CD4-positive, CD25-positive, alpha-beta regulatory T cell (primary cell): ENCODE measurements around the gene SYNE1. TPM values are rescaled to one million over a fixed set of nuclear protein-coding genes. Genes with fewer than 3 reads are reported as not detected.

Experiments
- ATAC-seq, 2 donors: fragments of 150-1000 bp; cut with Tn5 transposase; one replicate each; pipeline ENCODE4 v1.10.0; 2021; ENCODE audit warnings: low read depth in 2 of 2, moderate number of reproducible peaks in 2 of 2, moderate library complexity in 1 of 2
- DNase-seq, 3 donors: peaks; one replicate each; pipeline versions ENCODE4 v3.0.0 to v3.0.0-alpha.2; 2012 to 2022; ENCODE audit warnings: mixed read lengths in 1 of 3
- H3K27ac ChIP-seq: one replicate; pipeline ENCODE4 v1.7.0; 2013; ENCODE audit warnings: mild to moderate bottlenecking, low read length; ENCODE audit not compliant: insufficient read depth, poor library complexity, severe bottlenecking
- H3K27me3 ChIP-seq: one replicate; pipeline ENCODE4 v1.7.0; 2013; ENCODE audit warnings: low read length; ENCODE audit not compliant: control insufficient read depth, insufficient read depth
- H3K36me3 ChIP-seq: one replicate; pipeline ENCODE4 v1.7.0; 2013; ENCODE audit warnings: mild to moderate bottlenecking, low read length, moderate library complexity; ENCODE audit not compliant: control insufficient read depth, insufficient read depth
- H3K4me1 ChIP-seq: 2 replicates; pipeline ENCODE4 v1.7.0; 2013; ENCODE audit warnings: mild to moderate bottlenecking, low read length; ENCODE audit not compliant: insufficient read depth, control insufficient read depth, poor library complexity, severe bottlenecking
- H3K4me3 ChIP-seq: one replicate; pipeline ENCODE4 v1.7.0; 2013; ENCODE audit warnings: low read depth, mild to moderate bottlenecking, low read length, moderate library complexity
- H3K9me3 ChIP-seq, 2 experiments: 1 replicate in 1 of 2; 2 replicates in 1 of 2; pipeline ENCODE4 v1.7.0; 2013; ENCODE audit warnings: low read length in 2 of 2, mild to moderate bottlenecking in 1 of 2, moderate library complexity in 1 of 2; ENCODE audit not compliant: control insufficient read depth in 2 of 2
- H3K27ac Mint-ChIP-seq, 3 donors: one replicate each; pipeline ENCODE4 v1.8.0; 2020 to 2022; ENCODE audit warnings: mild to moderate bottlenecking in 3 of 3, mixed read lengths in 3 of 3, moderate library complexity in 2 of 3
- H3K27me3 Mint-ChIP-seq: one replicate; pipeline ENCODE4 v1.8.0; 2022; ENCODE audit warnings: mild to moderate bottlenecking, mixed read lengths
- H3K36me3 Mint-ChIP-seq: one replicate; pipeline ENCODE4 v1.8.0; 2020; ENCODE audit warnings: mixed read lengths
- H3K4me1 Mint-ChIP-seq, 4 donors: one replicate each; pipeline ENCODE4 v1.8.0; 2020 to 2022; ENCODE audit warnings: mixed read lengths in 4 of 4, mild to moderate bottlenecking in 1 of 4
- H3K4me3 Mint-ChIP-seq, 4 donors: one replicate each; pipeline ENCODE4 v1.8.0; 2020 to 2022; ENCODE audit warnings: mild to moderate bottlenecking in 4 of 4, mixed read lengths in 4 of 4, moderate library complexity in 3 of 4
- H3K9me3 Mint-ChIP-seq, 7 donors: one replicate each; pipeline ENCODE4 v1.8.0; 2020 to 2022; ENCODE audit warnings: mixed read lengths in 7 of 7, mild to moderate bottlenecking in 3 of 7, moderate library complexity in 2 of 7
- polyA plus RNA-seq, 4 donors: library from polyadenylated mRNA; unstranded; fragments of 300-500 nt; fragmentation: Illumina TruSeq; gene quantifications; one replicate each; pipeline ENCODE4 v1.2.3, GENCODE V29; 2021
- total RNA-seq: library from RNA; stranded (reverse); gene quantifications from one replicate; pipeline ENCODE4 v1.2.3, GENCODE V29; 2022

The SYNE1 gene
- total and polyA plus RNA-seq, 5 donors from 2014 or later, result 48.1 to 166 (median 57.3) TPM

- Mint-ChIP-seq H3K36me3 (peaks cover 72% of the 10 kb centered on the region), H3K4me1 (peaks cover 0 to 5% (median 0%) of the 10 kb centered on the region in 4 donors), H3K27me3 (no peaks in the 10 kb centered on the region), H3K9me3 (peaks cover 0 to 17% (median 5%) of the 10 kb centered on the region in 7 donors), H3K4me3 (no peak overlapping the region), H3K27ac (no peak overlapping the region)
- Histone ChIP-seq H3K4me1 (no peaks in the 10 kb centered on the region), H3K36me3 (peaks cover 96% of the 10 kb centered on the region), H3K4me3 (no peak overlapping the region), H3K9me3 (peaks cover 18 to 24% of the 10 kb centered on the region in 2 experiments), H3K27me3 (no peaks in the 10 kb centered on the region), H3K27ac (no peak overlapping the region)
- no peak for ATAC-seq
- DNase-seq, result no peak
Measured at GRCh38 chr6:152220786-152221185, 416.4 kb downstream of the SYNE1 start.

DNA sequence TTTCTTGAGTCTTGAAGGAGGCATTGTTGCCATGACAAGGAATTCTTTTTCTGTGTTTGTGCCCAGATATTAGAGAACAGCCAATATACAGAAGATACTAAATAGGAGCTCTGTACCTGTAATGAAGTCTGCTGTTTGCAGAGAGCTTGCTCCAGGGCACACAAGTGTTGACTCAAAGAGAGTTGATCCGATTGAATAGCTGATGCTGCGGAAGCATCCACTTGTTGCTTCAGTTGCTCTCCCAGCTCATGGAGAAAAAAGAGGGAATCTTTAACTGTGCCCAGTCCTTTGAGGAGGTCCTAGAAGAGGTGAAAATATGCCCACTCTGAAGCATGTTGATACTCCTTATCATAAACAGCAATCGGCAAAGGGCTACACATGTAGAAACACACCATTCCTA, 418.3 kb downstream of the SYNE1 start:
- no peak for DNase-seq
- Histone ChIP-seq H3K4me3 (no peak overlapping the region), H3K27ac (no peak overlapping the region), H3K9me3 (peaks cover 18 to 24% of the 10 kb centered on the region in 2 experiments), H3K27me3 (no peaks in the 10 kb centered on the region), H3K4me1 (no peaks in the 10 kb centered on the region), H3K36me3 (peaks cover 92% of the 10 kb centered on the region)
- peaks cover 0 to 16% (median 5%) of the 10 kb centered on the region in 7 donors for H3K9me3 Mint-ChIP-seq
- H3K4me3 Mint-ChIP-seq, result no peak overlapping the region
- no peak for ATAC-seq
- no peaks in the 10 kb centered on the region for H3K27me3 Mint-ChIP-seq
- no peak overlapping the region for H3K27ac Mint-ChIP-seq
- H3K36me3 Mint-ChIP-seq, result peaks cover 61% of the 10 kb centered on the region
- peaks cover 0 to 5% (median 0%) of the 10 kb centered on the region in 4 donors for H3K4me1 Mint-ChIP-seq

- ATAC-seq, result no peak
- Mint-ChIP-seq H3K36me3 (peaks cover 42% of the 10 kb centered on the region), H3K27me3 (no peaks in the 10 kb centered on the region), H3K4me3 (no peak overlapping the region), H3K4me1 (peaks cover 0 to 5% (median 0%) of the 10 kb centered on the region in 4 donors), H3K9me3 (no peaks in the 10 kb centered on the region), H3K27ac (peak overlapping the region in 1 of 3 donors; percentile 84)
- Histone ChIP-seq H3K9me3 (no peaks in the 10 kb centered on the region), H3K4me1 (no peaks in the 10 kb centered on the region), H3K36me3 (peaks cover 69% of the 10 kb centered on the region), H3K4me3 (no peak overlapping the region), H3K27me3 (no peaks in the 10 kb centered on the region), H3K27ac (no peak overlapping the region)
- no peak for DNase-seq
Measured at GRCh38 chr6:152212437-152212836, 424.7 kb downstream of the SYNE1 start.

GRCh38 chr6:152209211-152209610, 428.0 kb downstream of the SYNE1 start:
- Mint-ChIP-seq H3K27me3 (no peaks in the 10 kb centered on the region), H3K4me1 (peaks cover 0 to 6% (median 5%) of the 10 kb centered on the region in 4 donors), H3K9me3 (peaks cover 0 to 2% (median 0%) of the 10 kb centered on the region in 7 donors), H3K4me3 (no peak overlapping the region), H3K36me3 (peaks cover 57% of the 10 kb centered on the region), H3K27ac (peak overlapping the region in 1 of 3 donors; percentile 54)
- peaks cover 72% of the 10 kb centered on the region for H3K36me3 ChIP-seq
- no peaks in the 10 kb centered on the region for H3K27me3 ChIP-seq
- H3K4me1 ChIP-seq, result no peaks in the 10 kb centered on the region
- no peak overlapping the region for H3K4me3 ChIP-seq
- no peak overlapping the region for H3K27ac ChIP-seq
- no peak for ATAC-seq
- no peak for DNase-seq
- no peaks in the 10 kb centered on the region for H3K9me3 ChIP-seq

DNA sequence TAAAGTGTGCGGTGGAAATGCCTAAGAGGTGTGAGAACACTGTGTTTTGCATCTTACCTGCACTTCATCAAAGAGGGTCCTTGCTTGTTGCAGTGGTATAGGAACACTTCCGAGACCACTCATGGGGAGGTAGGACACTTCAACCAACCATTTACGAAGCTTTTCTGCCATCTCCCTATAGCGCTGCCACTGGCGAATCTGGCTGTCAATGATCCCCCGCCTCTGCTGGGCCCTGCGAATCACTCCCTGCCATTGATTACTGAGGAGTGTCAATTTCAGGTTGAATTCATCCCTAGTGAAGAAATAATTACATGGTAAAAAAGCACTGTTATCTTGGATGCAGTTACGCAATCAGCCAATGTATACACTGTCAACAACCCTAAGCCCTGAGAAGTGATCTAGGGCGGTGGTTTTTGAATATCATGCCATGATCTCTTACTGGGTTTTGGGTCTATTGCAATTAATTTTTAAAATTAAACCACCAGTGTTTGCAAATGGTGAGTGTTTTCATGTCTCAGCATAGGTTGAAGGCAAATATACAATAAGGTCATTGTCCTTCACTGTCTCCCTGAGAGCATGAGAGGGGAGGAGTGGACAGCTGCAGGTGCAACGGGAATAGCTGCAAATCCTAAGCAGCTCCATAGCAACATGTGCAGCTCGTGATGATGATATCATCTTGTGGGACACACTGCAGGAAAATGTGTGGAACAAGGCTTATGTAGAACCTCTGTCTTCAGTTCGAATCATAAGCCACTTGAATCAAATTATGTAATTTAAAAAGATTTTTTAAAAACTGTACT, 429.0 kb downstream of the SYNE1 start:
- H3K27me3 ChIP-seq, result no peaks in the 10 kb centered on the region
- no peak overlapping the region for H3K27ac ChIP-seq
- no peak overlapping the region for H3K4me3 ChIP-seq
- H3K36me3 ChIP-seq, result peaks cover 68% of the 10 kb centered on the region
- H3K9me3 Mint-ChIP-seq, result peaks cover 0 to 2% (median 0%) of the 10 kb centered on the region in 7 donors
- H3K27me3 Mint-ChIP-seq, result no peaks in the 10 kb centered on the region
- no peak overlapping the region for H3K27ac Mint-ChIP-seq
- no peak for ATAC-seq
- peaks cover 54% of the 10 kb centered on the region for H3K36me3 Mint-ChIP-seq
- H3K4me1 ChIP-seq, result no peaks in the 10 kb centered on the region
- no peak for DNase-seq
- H3K4me3 Mint-ChIP-seq, result no peak overlapping the region
- peaks cover 0 to 6% (median 5%) of the 10 kb centered on the region in 4 donors for H3K4me1 Mint-ChIP-seq
- H3K9me3 ChIP-seq, result no peaks in the 10 kb centered on the region

- H3K27ac Mint-ChIP-seq, result peak overlapping the region in 2 of 3 donors; percentile 1 to 28
- H3K36me3 Mint-ChIP-seq, result peaks cover 57% of the 10 kb centered on the region
- DNase-seq, result peak in 2 of 3 donors; percentile 25 to 66
- H3K27me3 Mint-ChIP-seq, result no peaks in the 10 kb centered on the region
- no peak overlapping the region for H3K4me3 ChIP-seq
- no peaks in the 10 kb centered on the region for H3K9me3 ChIP-seq
- ATAC-seq, result no peak
- H3K4me3 Mint-ChIP-seq, result peak overlapping the region in 1 of 4 donors; percentile 28
- peaks cover 0 to 6% (median 5%) of the 10 kb centered on the region in 4 donors for H3K4me1 Mint-ChIP-seq
- H3K9me3 Mint-ChIP-seq, result peaks cover 0 to 2% (median 0%) of the 10 kb centered on the region in 7 donors
- H3K27ac ChIP-seq, result no peak overlapping the region
- H3K4me1 ChIP-seq, result no peaks in the 10 kb centered on the region
- H3K36me3 ChIP-seq, result peaks cover 76% of the 10 kb centered on the region
- H3K27me3 ChIP-seq, result no peaks in the 10 kb centered on the region
Measured at GRCh38 chr6:152206072-152206818, 430.9 kb downstream of the SYNE1 start.

- no peaks in the 10 kb centered on the region for H3K27me3 Mint-ChIP-seq
- peaks cover 81% of the 10 kb centered on the region for H3K36me3 ChIP-seq
- no peak overlapping the region for H3K27ac ChIP-seq
- H3K27me3 ChIP-seq, result no peaks in the 10 kb centered on the region
- H3K4me3 ChIP-seq, result no peak overlapping the region
- H3K27ac Mint-ChIP-seq, result no peak overlapping the region
- H3K4me1 ChIP-seq, result no peaks in the 10 kb centered on the region
- peaks cover 0 to 9% (median 5%) of the 10 kb centered on the region in 4 donors for H3K4me1 Mint-ChIP-seq
- H3K4me3 Mint-ChIP-seq, result no peak overlapping the region
- DNase-seq (no peak), ATAC-seq (no peak)
- H3K36me3 Mint-ChIP-seq, result peaks cover 62% of the 10 kb centered on the region
- H3K9me3 Mint-ChIP-seq, result peaks cover 0 to 2% (median 0%) of the 10 kb centered on the region in 7 donors
- no peaks in the 10 kb centered on the region for H3K9me3 ChIP-seq
Measured at GRCh38 chr6:152204591-152204990, 432.6 kb downstream of the SYNE1 start.
